Osteocyte (in vitro differentiated cells): ENCODE measurements around the gene BARHL1. TPM values are rescaled to one million over a fixed set of nuclear protein-coding genes. Genes with fewer than 3 reads are reported as not detected.

Source experiments
- DNase-seq: peaks from one replicate; pipeline ENCODE4 v3.0.0; 2021; ENCODE audit warnings: mixed read lengths; ENCODE audit not compliant: unreplicated experiment; ENCODE audit errors: extremely low spot score
- H3K27ac Mint-ChIP-seq: one replicate; pipeline ENCODE4 v1.8.0; 2021; ENCODE audit warnings: mild to moderate bottlenecking, mixed read lengths; ENCODE audit not compliant: unreplicated experiment
- H3K27me3 Mint-ChIP-seq: one replicate; pipeline ENCODE4 v1.8.0; 2021; ENCODE audit warnings: mixed read lengths; ENCODE audit not compliant: unreplicated experiment
- H3K36me3 Mint-ChIP-seq: one replicate; pipeline ENCODE4 v1.8.0; 2021; ENCODE audit warnings: mixed read lengths; ENCODE audit not compliant: unreplicated experiment
- H3K4me1 Mint-ChIP-seq: one replicate; pipeline ENCODE4 v1.8.0; 2021; ENCODE audit warnings: mixed read lengths; ENCODE audit not compliant: unreplicated experiment
- H3K4me3 Mint-ChIP-seq: one replicate; pipeline ENCODE4 v1.8.0; 2021; ENCODE audit warnings: mild to moderate bottlenecking, moderate library complexity, mixed read lengths; ENCODE audit not compliant: unreplicated experiment
- H3K9me3 Mint-ChIP-seq: one replicate; pipeline ENCODE4 v1.8.0; 2021; ENCODE audit warnings: mixed read lengths; ENCODE audit not compliant: unreplicated experiment
- total RNA-seq: library from RNA; stranded (reverse); gene quantifications from 2 replicates; pipeline ENCODE4 v1.2.1, GENCODE V29; 2021
- TF ChIP-seq, protein P1 (sequence below): fragments of 200-600 bp; sonication (generic); IDR thresholded peaks from 2 replicates; pipeline ENCODE4 v1.5.0; 2021; ENCODE audit warnings: antibody characterized with exemption, mild to moderate bottlenecking, moderate library complexity

BARHL1 gene
- total RNA-seq, 1 donor from 2014 or later, result not detected

DNA sequence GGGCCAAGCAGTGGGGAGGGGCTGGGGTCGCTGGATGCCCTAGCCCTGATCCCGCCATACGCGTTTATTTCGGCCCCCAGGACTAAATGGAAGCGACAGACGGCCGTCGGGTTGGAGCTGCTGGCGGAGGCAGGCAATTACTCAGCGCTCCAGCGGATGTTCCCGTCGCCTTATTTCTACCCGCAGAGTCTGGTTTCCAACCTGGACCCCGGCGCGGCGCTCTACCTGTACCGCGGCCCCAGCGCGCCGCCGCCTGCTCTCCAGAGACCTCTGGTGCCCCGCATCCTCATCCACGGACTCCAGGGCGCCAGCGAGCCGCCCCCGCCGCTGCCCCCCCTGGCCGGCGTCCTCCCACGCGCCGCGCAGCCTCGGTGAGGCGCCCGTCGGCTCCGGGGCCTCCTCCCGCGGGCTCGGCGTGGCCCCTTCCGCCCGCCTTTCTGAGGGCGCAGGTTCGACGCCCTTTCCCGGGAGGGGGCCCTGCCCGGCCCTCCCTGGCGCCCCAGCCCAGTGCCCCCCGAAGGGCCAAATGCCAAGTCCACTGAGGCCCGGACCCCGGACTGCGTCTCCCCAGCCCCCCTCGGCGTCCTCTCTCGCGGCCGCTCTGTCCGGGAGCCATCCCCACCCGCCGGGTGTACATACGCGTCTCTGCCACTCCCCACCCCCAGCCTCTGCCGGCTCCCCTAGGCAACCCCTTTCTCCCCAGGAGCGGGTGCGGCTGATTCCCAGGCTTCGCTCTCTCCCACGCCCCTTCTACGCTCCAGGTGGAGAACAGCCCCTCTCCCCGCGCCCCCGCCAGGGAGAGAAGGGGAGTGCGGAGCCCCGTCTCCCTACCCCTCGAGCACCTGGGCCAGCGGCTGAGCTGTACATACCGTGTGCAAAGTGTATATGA lies 7.0 kb downstream of the BARHL1 start:
- TF ChIP-seq, protein P1, sequence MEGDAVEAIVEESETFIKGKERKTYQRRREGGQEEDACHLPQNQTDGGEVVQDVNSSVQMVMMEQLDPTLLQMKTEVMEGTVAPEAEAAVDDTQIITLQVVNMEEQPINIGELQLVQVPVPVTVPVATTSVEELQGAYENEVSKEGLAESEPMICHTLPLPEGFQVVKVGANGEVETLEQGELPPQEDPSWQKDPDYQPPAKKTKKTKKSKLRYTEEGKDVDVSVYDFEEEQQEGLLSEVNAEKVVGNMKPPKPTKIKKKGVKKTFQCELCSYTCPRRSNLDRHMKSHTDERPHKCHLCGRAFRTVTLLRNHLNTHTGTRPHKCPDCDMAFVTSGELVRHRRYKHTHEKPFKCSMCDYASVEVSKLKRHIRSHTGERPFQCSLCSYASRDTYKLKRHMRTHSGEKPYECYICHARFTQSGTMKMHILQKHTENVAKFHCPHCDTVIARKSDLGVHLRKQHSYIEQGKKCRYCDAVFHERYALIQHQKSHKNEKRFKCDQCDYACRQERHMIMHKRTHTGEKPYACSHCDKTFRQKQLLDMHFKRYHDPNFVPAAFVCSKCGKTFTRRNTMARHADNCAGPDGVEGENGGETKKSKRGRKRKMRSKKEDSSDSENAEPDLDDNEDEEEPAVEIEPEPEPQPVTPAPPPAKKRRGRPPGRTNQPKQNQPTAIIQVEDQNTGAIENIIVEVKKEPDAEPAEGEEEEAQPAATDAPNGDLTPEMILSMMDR, result no peak
- no peak for DNase-seq

DNA sequence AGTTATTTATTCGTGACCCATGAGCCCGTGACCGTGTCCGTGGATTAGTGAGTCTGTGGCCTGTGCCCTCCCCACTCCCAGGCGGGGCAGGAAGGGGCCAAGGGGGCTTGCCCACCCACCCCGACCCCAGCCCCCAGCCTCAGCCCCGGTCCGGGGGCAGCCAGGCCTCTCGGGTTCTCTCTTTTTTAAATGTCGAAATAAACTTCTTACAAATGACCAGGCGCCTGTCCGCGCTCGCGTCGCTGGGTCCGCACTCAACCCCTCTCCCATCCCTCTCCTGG lies 7.6 kb downstream of the BARHL1 start:
- no peak for DNase-seq
- TF ChIP-seq, protein P1, result no peak
- Mint-ChIP-seq H3K4me3 (no peak overlapping the region), H3K9me3 (no peaks in the 10 kb centered on the region), H3K4me1 (peaks cover 9% of the 10 kb centered on the region), H3K27ac (no peak overlapping the region), H3K36me3 (peaks cover 20% of the 10 kb centered on the region), H3K27me3 (peaks cover 62% of the 10 kb centered on the region)

More for the DNA sequence above, 7.0 kb downstream of the BARHL1 start:
- Mint-ChIP-seq H3K4me1 (peaks cover 9% of the 10 kb centered on the region), H3K27me3 (peaks cover 68% of the 10 kb centered on the region), H3K4me3 (peak overlapping the region; percentile 18), H3K27ac (no peak overlapping the region), H3K9me3 (no peaks in the 10 kb centered on the region), H3K36me3 (peaks cover 14% of the 10 kb centered on the region)

DNA sequence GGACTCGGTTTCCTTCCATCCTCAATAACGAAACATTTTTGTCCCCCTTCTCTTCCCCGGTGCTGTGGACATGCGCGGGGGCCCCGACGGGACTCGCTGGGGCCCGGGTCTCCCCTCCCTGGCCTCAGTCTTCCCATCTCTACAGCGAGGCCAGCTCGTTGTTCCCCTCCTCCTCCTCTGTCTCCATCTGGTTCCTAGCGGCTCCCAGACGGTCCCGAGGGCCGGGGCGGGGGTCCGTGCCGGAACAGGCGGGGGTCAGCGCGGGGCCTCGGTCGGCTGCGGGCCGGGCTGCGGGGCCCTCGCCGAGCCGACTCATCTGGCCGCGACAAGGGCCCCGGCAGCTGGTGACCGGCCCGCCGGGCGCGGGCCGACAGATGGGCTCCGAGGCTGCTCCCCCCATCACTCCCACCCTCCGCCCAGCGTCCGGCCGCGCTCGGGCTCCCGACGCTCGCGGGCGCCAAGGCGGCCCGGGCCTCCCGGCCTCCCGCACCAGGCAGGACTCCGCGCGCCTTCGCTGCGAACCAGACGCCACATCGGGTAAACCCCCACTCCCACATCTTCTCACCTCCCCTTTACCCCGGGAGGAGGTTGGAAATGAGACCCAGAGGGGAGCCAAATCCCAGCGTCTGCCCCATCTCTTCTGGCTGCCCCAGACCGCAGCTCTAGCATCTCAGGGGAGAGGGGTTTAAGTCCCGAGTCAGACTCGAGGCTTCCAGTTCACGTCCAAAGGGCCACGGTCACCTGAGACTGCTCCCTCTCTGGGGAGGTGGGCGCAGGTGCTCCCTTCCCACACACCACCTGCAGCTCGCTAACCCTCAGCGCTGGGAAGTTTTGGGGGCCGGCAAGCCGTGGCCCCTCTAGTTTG lies 8.1 kb downstream of the BARHL1 start:
- Mint-ChIP-seq H3K27ac (no peak overlapping the region), H3K4me3 (no peak overlapping the region), H3K9me3 (no peaks in the 10 kb centered on the region), H3K27me3 (peaks cover 56% of the 10 kb centered on the region), H3K4me1 (peaks cover 9% of the 10 kb centered on the region), H3K36me3 (peaks cover 21% of the 10 kb centered on the region)
- TF ChIP-seq, protein P1, result no peak
- DNase-seq, result no peak

DNA sequence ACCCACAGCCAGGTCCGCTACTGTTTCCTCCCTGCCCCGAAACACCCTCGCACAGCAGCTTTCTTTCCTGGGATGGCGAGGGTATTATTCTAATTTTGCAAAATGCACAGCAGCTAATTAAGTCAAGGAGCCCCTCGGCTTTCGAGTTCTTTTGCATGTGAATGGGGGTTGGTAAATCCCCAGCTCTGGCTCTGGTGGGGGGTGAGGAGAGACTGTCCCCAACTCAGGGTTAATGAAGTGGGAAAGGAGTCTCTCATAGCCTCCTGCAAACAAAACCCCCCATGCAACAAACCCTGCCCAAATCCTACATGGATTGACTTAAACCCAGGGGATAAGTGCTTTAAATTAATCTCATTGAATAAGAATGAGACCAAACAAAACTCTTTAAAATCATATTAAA lies 8.8 kb downstream of the BARHL1 start:
- H3K4me1 Mint-ChIP-seq, result peaks cover 9% of the 10 kb centered on the region

More for the DNA sequence above, 8.8 kb downstream of the BARHL1 start:
- H3K4me3 Mint-ChIP-seq, result peak overlapping the region; percentile 38
- no peak for DNase-seq
- peaks cover 49% of the 10 kb centered on the region for H3K27me3 Mint-ChIP-seq
- TF ChIP-seq, protein P1, result no peak
- H3K27ac Mint-ChIP-seq, result no peak overlapping the region
- H3K9me3 Mint-ChIP-seq, result no peaks in the 10 kb centered on the region
- peaks cover 25% of the 10 kb centered on the region for H3K36me3 Mint-ChIP-seq
